Right atrium auricular region (tissue), 2 donors: ENCODE measurements around the gene SLC2A4. TPM values are rescaled to one million over a fixed set of nuclear protein-coding genes. Genes with fewer than 3 reads are reported as not detected.
A peak's percentile ranks its signal among the peaks of the same experiment; 100 is the strongest.

Experiments
- DNase-seq: peaks from one replicate; pipeline ENCODE4 v3.0.0-alpha.2; 2019; ENCODE audit warnings: low spot score
- H3K27ac ChIP-seq, 2 donors: fragments of 200-600 bp; sonication (generic); 1 replicate in 1 of 2; 2 replicates in 1 of 2; pipeline ENCODE4 v1.5.1; 2016 to 2019
- H3K27me3 ChIP-seq, 2 donors: fragments of 200-600 bp; sonication (generic); one replicate each; pipeline versions ENCODE4 v1.5.1 to v1.6.0; 2017 to 2019
- H3K36me3 ChIP-seq: fragments of 200-600 bp; sonication (generic); one replicate; pipeline ENCODE4 v1.5.1; 2016
- H3K4me1 ChIP-seq, 2 donors: fragments of 200-600 bp; sonication (generic); one replicate each; pipeline versions ENCODE4 v1.5.1 to v1.6.0; 2017 to 2019
- H3K4me3 ChIP-seq, 2 donors: fragments of 200-600 bp; sonication (generic); 1 replicate in 1 of 2; 2 replicates in 1 of 2; pipeline ENCODE4 v1.5.1; 2017 to 2019; ENCODE audit warnings: mild to moderate bottlenecking in 1 of 2, moderate library complexity in 1 of 2
- H3K9me3 ChIP-seq, 2 donors: fragments of 200-600 bp; sonication (generic); one replicate each; pipeline ENCODE4 v1.5.1; 2019
- total RNA-seq, 2 donors: library from RNA; depleted of rRNA; stranded (reverse); fragments of >200 nt; gene quantifications; one replicate each; pipeline ENCODE4 v1.1.0, GENCODE V29; 2016
- TF ChIP-seq, protein P1 (sequence below), 2 donors: fragments of 200-600 bp; sonication (generic); IDR thresholded peaks; one replicate each; pipeline ENCODE4 v1.5.1; 2019; ENCODE audit warnings: antibody characterized with exemption in 2 of 2

Gene SLC2A4
- total RNA-seq, 2 donors from 2014 or later = 70.3 to 151 TPM

DNA sequence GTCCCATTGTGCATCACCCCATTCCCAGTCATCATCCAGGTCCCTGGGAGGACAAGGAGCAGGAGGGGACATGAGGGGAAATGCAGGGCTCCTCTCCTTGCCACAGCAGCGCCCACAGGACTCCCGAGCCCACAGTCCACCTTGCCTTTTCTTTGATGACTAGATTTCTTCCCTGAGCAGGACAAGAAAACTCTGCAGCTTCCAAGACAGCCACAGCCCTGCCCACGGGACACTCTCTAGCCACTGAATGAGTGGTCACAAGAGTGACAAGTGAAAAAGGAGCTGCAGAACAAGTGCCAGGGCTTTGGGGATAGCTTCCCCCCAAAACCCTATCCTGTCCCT lies 42.9 kb downstream of the SLC2A4 start:
- DNase-seq = no peak
- Histone ChIP-seq H3K27ac (no peak overlapping the region), H3K4me3 (no peak overlapping the region), H3K4me1 (peaks cover 0 to 16% of the 10 kb centered on the region in 2 donors), H3K9me3 (no peaks in the 10 kb centered on the region), H3K27me3 (no peaks in the 10 kb centered on the region), H3K36me3 (peaks cover 65% of the 10 kb centered on the region)
- TF ChIP-seq, protein P1, sequence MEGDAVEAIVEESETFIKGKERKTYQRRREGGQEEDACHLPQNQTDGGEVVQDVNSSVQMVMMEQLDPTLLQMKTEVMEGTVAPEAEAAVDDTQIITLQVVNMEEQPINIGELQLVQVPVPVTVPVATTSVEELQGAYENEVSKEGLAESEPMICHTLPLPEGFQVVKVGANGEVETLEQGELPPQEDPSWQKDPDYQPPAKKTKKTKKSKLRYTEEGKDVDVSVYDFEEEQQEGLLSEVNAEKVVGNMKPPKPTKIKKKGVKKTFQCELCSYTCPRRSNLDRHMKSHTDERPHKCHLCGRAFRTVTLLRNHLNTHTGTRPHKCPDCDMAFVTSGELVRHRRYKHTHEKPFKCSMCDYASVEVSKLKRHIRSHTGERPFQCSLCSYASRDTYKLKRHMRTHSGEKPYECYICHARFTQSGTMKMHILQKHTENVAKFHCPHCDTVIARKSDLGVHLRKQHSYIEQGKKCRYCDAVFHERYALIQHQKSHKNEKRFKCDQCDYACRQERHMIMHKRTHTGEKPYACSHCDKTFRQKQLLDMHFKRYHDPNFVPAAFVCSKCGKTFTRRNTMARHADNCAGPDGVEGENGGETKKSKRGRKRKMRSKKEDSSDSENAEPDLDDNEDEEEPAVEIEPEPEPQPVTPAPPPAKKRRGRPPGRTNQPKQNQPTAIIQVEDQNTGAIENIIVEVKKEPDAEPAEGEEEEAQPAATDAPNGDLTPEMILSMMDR (IDR thresholded peaks at IDR 0.05) = peak in 1 of 2 donors; percentile 11

GRCh38 chr17:7325031-7325528 lies 43.6 kb downstream of the SLC2A4 start:
- peaks cover 62% of the 10 kb centered on the region for H3K36me3 ChIP-seq
- H3K9me3 ChIP-seq = no peaks in the 10 kb centered on the region
- H3K4me3 ChIP-seq = no peak overlapping the region
- no peaks in the 10 kb centered on the region for H3K27me3 ChIP-seq
- no peak for DNase-seq
- no peak overlapping the region for H3K27ac ChIP-seq
- TF ChIP-seq, protein P1 (IDR thresholded peaks at IDR 0.05) = no peak
- H3K4me1 ChIP-seq = peaks cover 0 to 16% of the 10 kb centered on the region in 2 donors

DNA sequence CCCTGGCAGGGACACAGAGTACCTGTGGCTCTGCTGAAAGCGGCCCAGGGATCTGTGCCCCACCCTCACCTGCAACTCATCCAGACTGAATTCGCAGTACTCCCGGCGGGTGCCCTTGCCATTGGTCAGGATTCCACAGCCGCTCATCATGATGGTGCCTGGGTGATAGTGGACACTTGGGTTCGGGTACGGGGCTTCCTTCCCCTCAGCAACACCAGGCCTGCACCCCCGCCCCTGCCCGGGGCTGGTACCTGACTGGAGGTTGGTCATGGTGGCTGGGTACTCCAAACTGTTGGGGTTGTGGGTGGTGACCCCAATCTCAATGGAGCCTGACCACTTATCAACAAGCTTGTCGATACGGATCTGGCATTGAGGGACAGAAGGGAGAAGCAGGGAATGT lies 44.7 kb downstream of the SLC2A4 start:
- Histone ChIP-seq H3K9me3 (no peaks in the 10 kb centered on the region), H3K36me3 (peaks cover 51% of the 10 kb centered on the region), H3K4me3 (no peak overlapping the region), H3K4me1 (peaks cover 0 to 22% of the 10 kb centered on the region in 2 donors), H3K27me3 (no peaks in the 10 kb centered on the region), H3K27ac (no peak overlapping the region)
- TF ChIP-seq, protein P1 (IDR thresholded peaks at IDR 0.05) = no peak
- DNase-seq = no peak

GRCh38 chr17:7327056-7327455 lies 45.5 kb downstream of the SLC2A4 start:
- Histone ChIP-seq H3K27ac (no peak overlapping the region), H3K4me1 (peaks cover 0 to 22% of the 10 kb centered on the region in 2 donors), H3K27me3 (no peaks in the 10 kb centered on the region), H3K4me3 (no peak overlapping the region), H3K36me3 (peaks cover 42% of the 10 kb centered on the region), H3K9me3 (no peaks in the 10 kb centered on the region)
- TF ChIP-seq, protein P1 (IDR thresholded peaks at IDR 0.05) = no peak
- no peak for DNase-seq

DNA sequence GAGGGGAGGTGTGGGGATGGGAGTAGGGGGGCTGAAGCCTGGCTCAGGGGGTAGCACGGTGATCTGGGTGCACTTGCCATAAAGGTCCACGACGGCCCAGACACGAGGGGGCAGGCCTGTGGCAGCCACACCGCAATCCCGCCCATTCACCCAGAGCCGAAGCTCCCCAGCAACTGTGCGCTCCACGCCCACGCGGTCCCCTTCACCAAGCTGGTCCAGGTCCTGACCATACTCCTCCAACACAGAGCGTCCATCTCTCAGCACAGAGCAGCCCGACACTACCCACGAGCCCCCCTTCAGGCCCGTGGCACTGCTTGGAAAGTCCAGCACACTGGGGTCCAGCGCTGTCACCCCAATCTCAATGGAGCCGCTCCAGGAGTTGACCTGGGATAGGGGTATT lies 46.0 kb downstream of the SLC2A4 start:
- H3K4me1 ChIP-seq = peaks cover 0 to 22% of the 10 kb centered on the region in 2 donors
- no peaks in the 10 kb centered on the region for H3K9me3 ChIP-seq
- no peak overlapping the region for H3K27ac ChIP-seq
- TF ChIP-seq, protein P1 (IDR thresholded peaks at IDR 0.05) = no peak
- no peak for DNase-seq
- no peaks in the 10 kb centered on the region for H3K27me3 ChIP-seq
- peaks cover 38% of the 10 kb centered on the region for H3K36me3 ChIP-seq
- H3K4me3 ChIP-seq = no peak overlapping the region

GRCh38 chr17:7328009-7328408 lies 46.5 kb downstream of the SLC2A4 start:
- no peaks in the 10 kb centered on the region for H3K9me3 ChIP-seq

More at GRCh38 chr17:7328009-7328408, 46.5 kb downstream of the SLC2A4 start:
- TF ChIP-seq, protein P1 (IDR thresholded peaks at IDR 0.05) = no peak
- H3K27ac ChIP-seq = peak overlapping the region in 1 of 2 donors; percentile 92
- peaks cover 32% of the 10 kb centered on the region for H3K36me3 ChIP-seq
- DNase-seq = no peak
- H3K4me1 ChIP-seq = peaks cover 0 to 22% of the 10 kb centered on the region in 2 donors
- no peak overlapping the region for H3K4me3 ChIP-seq
- no peaks in the 10 kb centered on the region for H3K27me3 ChIP-seq
